WTC11 (cell line): ENCODE data around the gene C17orf113. TPM values are rescaled to one million over a fixed set of nuclear protein-coding genes. Genes with fewer than 3 reads are reported as not detected.

Source experiments
- ATAC-seq: fragments of 200-7000 bp; cut with Tn5 transposase; 2 replicates; pipeline ENCODE4 v1.10.0; 2021; ENCODE audit warnings: mild to moderate bottlenecking, moderate library complexity
- CTCF ChIA-PET: fragments of 300-600 bp; sonication (Branson Sonifier 250); formaldehyde crosslinking; loops from one replicate; lab custom pipeline; 2021; ENCODE audit warnings: antibody characterized with exemption; lab: Charles Lee
- POLR2A ChIA-PET: fragments of 350-600 bp; sonication (Branson Sonifier 250); formaldehyde crosslinking; loops from one replicate; lab custom pipeline; 2021; ENCODE audit warnings: antibody characterized with exemption; lab: Charles Lee
- DNase-seq: peaks from one replicate; pipeline ENCODE4 v3.0.0; 2021; ENCODE audit warnings: low spot score
- H3K27ac Mint-ChIP-seq: 2 replicates; pipeline ENCODE4 v1.8.0; 2021; ENCODE audit warnings: mixed read lengths
- H3K27me3 Mint-ChIP-seq: 2 replicates; pipeline ENCODE4 v1.8.0; 2021; ENCODE audit warnings: low read depth, mild to moderate bottlenecking, moderate library complexity, mixed read lengths
- H3K36me3 Mint-ChIP-seq: 2 replicates; pipeline ENCODE4 v1.8.0; 2021; ENCODE audit warnings: mixed read lengths
- H3K4me1 Mint-ChIP-seq: 2 replicates; pipeline ENCODE4 v1.8.0; 2022; ENCODE audit warnings: mixed read lengths
- H3K4me3 Mint-ChIP-seq: 2 replicates; pipeline ENCODE4 v1.8.0; 2021; ENCODE audit warnings: mild to moderate bottlenecking, moderate library complexity, mixed read lengths
- H3K9me3 Mint-ChIP-seq: 2 replicates; pipeline ENCODE4 v1.8.0; 2021; ENCODE audit warnings: mixed read lengths
- CREB1 ChIP-seq: sonication (generic); formaldehyde crosslinking; IDR thresholded peaks from 2 replicates; pipeline ENCODE4 v1.8.0; 2023; ENCODE audit warnings: mild to moderate bottlenecking, missing genetic modification reagents
- CREM ChIP-seq: sonication (generic); formaldehyde crosslinking; IDR thresholded peaks from 2 replicates; pipeline ENCODE4 v1.8.1; 2022; ENCODE audit warnings: mild to moderate bottlenecking, missing genetic modification reagents, moderate library complexity
- EMX1 ChIP-seq: fragments of 250-450 bp; sonication (Bioruptor Pico); IDR thresholded peaks from 2 replicates; pipeline ENCODE4 v1.8.0; 2021; ENCODE audit warnings: mild to moderate bottlenecking
- HMGA2 ChIP-seq: fragments of 250-450 bp; sonication (Bioruptor Pico); IDR thresholded peaks from 2 replicates; pipeline ENCODE4 v1.4.0; 2021; ENCODE audit warnings: mild to moderate bottlenecking, moderate library complexity
- JUN ChIP-seq: sonication (generic); formaldehyde crosslinking; IDR thresholded peaks from 2 replicates; pipeline ENCODE4 v1.8.0; 2023; ENCODE audit warnings: mild to moderate bottlenecking, missing genetic modification reagents
- NFATC4 ChIP-seq: fragments of 250-450 bp; sonication (Bioruptor Pico); IDR thresholded peaks from 2 replicates; pipeline ENCODE4 v1.9.0; 2021; ENCODE audit warnings: mild to moderate bottlenecking
- RORB ChIP-seq: fragments of 250-450 bp; sonication (Bioruptor Pico); IDR thresholded peaks from 2 replicates; pipeline ENCODE4 v1.9.0; 2021; ENCODE audit warnings: mild to moderate bottlenecking
- ZNF317 ChIP-seq: sonication (generic); formaldehyde crosslinking; IDR thresholded peaks from 2 replicates; pipeline ENCODE4 v1.8.1; 2023; ENCODE audit warnings: low read depth, mild to moderate bottlenecking, moderate library complexity, missing genetic modification reagents, borderline replicate concordance
- ZNF396 ChIP-seq: fragments of 250-450 bp; sonication (Bioruptor Pico); IDR thresholded peaks from 2 replicates; pipeline ENCODE4 v1.8.0; 2021; ENCODE audit warnings: mild to moderate bottlenecking, moderate library complexity, borderline replicate concordance
- total RNA-seq: library from RNA; stranded (reverse); gene quantifications from 3 replicates; pipeline ENCODE4 v1.2.3, GENCODE V29; 2021
- TF ChIP-seq, protein P1 (sequence below): fragments of 250-450 bp; sonication (Bioruptor Pico); IDR thresholded peaks from 2 replicates; pipeline ENCODE4 v1.9.0; 2021; ENCODE audit warnings: mild to moderate bottlenecking
- TF ChIP-seq, protein P2 (sequence below): sonication (generic); formaldehyde crosslinking; IDR thresholded peaks from 2 replicates; pipeline ENCODE4 v1.8.1; 2023; ENCODE audit warnings: mild to moderate bottlenecking, missing genetic modification reagents, borderline replicate concordance
- TF ChIP-seq, protein P3 (sequence below): sonication (generic); formaldehyde crosslinking; IDR thresholded peaks from 2 replicates; pipeline ENCODE4 v1.8.0; 2022; ENCODE audit warnings: missing genetic modification reagents
- TF ChIP-seq, protein P4 (sequence below): sonication (generic); formaldehyde crosslinking; IDR thresholded peaks from 2 replicates; pipeline ENCODE4 v1.8.0; 2023; ENCODE audit warnings: missing genetic modification reagents
- TF ChIP-seq, protein P5 (sequence below): sonication (generic); formaldehyde crosslinking; IDR thresholded peaks from 2 replicates; pipeline ENCODE4 v1.8.0; 2023; ENCODE audit warnings: mild to moderate bottlenecking, missing genetic modification reagents
- TF ChIP-seq, protein P6 (sequence below): fragments of 250-450 bp; sonication (Bioruptor Pico); IDR thresholded peaks from 2 replicates; pipeline ENCODE4 v1.9.0; 2021; ENCODE audit warnings: moderate library complexity, mild to moderate bottlenecking, inconsistent platforms, borderline replicate concordance
- TF ChIP-seq, protein P7 (sequence below): fragments of 250-450 bp; sonication (Bioruptor Pico); IDR thresholded peaks from 2 replicates; pipeline ENCODE4 v1.9.0; 2021; ENCODE audit warnings: mild to moderate bottlenecking
- TF ChIP-seq, protein P8 (sequence below): sonication (generic); formaldehyde crosslinking; IDR thresholded peaks from 2 replicates; pipeline ENCODE4 v1.8.1; 2022; ENCODE audit warnings: low read depth, missing genetic modification reagents, borderline replicate concordance

The C17orf113 gene
- total RNA-seq, 1 experiment from 2014 or later = 1.9 TPM

DNA sequence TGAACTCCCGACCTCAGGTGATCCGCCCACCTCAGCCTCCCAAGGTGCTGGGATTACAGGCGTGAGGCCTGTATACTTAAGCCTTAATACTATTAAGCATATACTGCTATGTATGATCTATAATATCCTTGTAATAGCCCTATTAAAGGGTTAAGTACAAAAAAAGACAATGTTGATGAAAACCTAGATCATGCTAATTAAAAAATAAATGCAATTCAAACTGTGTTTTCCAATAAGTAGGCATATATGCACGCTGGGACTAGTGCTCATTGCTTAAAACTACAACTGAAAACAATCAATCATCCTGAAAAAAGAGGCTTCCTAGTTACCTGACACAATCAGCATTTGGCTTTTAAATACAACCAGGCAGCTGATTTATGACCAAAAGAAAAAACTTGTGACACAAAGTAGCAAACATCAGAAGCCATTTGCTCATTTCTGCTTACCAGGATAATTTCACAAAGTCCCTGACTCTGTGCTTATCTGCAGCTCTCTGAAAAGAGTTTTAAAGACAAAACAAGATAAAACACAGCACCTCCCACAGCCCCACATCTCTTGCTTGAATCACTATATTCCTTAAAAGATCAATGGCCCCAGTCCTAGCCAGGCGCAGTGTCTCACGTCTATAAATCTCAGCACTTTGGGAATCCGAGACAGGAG, 36.8 kb upstream of the C17orf113 start (continued):
- TF ChIP-seq, protein P1, sequence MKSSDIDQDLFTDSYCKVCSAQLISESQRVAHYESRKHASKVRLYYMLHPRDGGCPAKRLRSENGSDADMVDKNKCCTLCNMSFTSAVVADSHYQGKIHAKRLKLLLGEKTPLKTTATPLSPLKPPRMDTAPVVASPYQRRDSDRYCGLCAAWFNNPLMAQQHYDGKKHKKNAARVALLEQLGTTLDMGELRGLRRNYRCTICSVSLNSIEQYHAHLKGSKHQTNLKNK (CRISPR knock-in tag) = no peak
- TF ChIP-seq, protein P2, sequence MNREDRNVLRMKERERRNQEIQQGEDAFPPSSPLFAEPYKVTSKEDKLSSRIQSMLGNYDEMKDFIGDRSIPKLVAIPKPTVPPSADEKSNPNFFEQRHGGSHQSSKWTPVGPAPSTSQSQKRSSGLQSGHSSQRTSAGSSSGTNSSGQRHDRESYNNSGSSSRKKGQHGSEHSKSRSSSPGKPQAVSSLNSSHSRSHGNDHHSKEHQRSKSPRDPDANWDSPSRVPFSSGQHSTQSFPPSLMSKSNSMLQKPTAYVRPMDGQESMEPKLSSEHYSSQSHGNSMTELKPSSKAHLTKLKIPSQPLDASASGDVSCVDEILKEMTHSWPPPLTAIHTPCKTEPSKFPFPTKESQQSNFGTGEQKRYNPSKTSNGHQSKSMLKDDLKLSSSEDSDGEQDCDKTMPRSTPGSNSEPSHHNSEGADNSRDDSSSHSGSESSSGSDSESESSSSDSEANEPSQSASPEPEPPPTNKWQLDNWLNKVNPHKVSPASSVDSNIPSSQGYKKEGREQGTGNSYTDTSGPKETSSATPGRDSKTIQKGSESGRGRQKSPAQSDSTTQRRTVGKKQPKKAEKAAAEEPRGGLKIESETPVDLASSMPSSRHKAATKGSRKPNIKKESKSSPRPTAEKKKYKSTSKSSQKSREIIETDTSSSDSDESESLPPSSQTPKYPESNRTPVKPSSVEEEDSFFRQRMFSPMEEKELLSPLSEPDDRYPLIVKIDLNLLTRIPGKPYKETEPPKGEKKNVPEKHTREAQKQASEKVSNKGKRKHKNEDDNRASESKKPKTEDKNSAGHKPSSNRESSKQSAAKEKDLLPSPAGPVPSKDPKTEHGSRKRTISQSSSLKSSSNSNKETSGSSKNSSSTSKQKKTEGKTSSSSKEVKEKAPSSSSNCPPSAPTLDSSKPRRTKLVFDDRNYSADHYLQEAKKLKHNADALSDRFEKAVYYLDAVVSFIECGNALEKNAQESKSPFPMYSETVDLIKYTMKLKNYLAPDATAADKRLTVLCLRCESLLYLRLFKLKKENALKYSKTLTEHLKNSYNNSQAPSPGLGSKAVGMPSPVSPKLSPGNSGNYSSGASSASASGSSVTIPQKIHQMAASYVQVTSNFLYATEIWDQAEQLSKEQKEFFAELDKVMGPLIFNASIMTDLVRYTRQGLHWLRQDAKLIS (CRISPR knock-in tag) = no peak
- TF ChIP-seq ZNF396 (no peak), EMX1 (CRISPR knock-in tag) (no peak), JUN (CRISPR knock-in tag) (no peak), RORB (CRISPR knock-in tag) (no peak)
- TF ChIP-seq, protein P3, sequence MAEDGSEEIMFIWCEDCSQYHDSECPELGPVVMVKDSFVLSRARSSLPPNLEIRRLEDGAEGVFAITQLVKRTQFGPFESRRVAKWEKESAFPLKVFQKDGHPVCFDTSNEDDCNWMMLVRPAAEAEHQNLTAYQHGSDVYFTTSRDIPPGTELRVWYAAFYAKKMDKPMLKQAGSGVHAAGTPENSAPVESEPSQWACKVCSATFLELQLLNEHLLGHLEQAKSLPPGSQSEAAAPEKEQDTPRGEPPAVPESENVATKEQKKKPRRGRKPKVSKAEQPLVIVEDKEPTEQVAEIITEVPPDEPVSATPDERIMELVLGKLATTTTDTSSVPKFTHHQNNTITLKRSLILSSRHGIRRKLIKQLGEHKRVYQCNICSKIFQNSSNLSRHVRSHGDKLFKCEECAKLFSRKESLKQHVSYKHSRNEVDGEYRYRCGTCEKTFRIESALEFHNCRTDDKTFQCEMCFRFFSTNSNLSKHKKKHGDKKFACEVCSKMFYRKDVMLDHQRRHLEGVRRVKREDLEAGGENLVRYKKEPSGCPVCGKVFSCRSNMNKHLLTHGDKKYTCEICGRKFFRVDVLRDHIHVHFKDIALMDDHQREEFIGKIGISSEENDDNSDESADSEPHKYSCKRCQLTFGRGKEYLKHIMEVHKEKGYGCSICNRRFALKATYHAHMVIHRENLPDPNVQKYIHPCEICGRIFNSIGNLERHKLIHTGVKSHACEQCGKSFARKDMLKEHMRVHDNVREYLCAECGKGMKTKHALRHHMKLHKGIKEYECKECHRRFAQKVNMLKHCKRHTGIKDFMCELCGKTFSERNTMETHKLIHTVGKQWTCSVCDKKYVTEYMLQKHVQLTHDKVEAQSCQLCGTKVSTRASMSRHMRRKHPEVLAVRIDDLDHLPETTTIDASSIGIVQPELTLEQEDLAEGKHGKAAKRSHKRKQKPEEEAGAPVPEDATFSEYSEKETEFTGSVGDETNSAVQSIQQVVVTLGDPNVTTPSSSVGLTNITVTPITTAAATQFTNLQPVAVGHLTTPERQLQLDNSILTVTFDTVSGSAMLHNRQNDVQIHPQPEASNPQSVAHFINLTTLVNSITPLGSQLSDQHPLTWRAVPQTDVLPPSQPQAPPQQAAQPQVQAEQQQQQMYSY = no peak

DNA sequence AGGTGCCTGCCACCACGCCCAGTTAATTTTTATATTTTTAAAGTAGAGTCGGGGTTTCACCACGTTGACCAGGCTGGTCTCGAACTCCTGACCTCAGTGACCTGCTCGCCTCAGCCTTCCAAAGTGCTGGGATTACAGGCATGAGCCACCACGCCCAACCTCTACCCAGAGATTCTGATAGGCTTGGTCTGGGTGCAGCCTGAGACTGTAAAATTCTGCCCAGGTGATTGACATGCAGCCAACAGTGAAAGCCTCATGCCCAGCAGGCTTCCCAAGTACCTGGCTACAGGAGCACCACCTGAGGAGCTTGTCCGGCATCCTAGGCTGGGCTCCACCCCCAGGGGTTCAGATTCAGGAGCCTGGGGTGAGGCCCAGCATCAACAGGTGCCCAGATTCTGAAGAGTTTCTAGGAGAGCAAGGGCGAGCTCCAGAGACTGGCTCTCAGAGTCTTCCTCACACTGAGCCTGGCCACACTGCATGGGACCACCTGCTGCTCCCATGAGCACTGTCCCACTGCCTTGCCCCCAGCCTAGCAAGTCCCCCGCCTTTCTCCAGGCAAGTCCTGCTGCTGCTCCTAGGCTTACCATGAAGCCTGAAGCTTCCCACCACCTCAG, 31.2 kb upstream of the C17orf113 start:
- H3K27ac Mint-ChIP-seq = no peak overlapping the region
- ChIA-PET POLR2A (interaction anchor here (0.5 kb wide), 1 partner anchor 163 kb away, joined by 4 read pairs; the partner anchor contains the start of gene ACLY), CTCF (interaction anchor here (0.8 kb wide), 1 partner anchor 19 kb away, joined by 4 read pairs; no protein-coding TSS in a partner anchor)
- ATAC-seq (no peak), DNase-seq (no peak)
- no peaks in the 10 kb centered on the region for H3K9me3 Mint-ChIP-seq
- H3K36me3 Mint-ChIP-seq = no peaks in the 10 kb centered on the region
- H3K27me3 Mint-ChIP-seq = no peaks in the 10 kb centered on the region
- peaks cover 3% of the 10 kb centered on the region; the same call in 1 of the 2 replicates for H3K4me1 Mint-ChIP-seq
- H3K4me3 Mint-ChIP-seq = no peak overlapping the region
- TF ChIP-seq, protein P4, sequence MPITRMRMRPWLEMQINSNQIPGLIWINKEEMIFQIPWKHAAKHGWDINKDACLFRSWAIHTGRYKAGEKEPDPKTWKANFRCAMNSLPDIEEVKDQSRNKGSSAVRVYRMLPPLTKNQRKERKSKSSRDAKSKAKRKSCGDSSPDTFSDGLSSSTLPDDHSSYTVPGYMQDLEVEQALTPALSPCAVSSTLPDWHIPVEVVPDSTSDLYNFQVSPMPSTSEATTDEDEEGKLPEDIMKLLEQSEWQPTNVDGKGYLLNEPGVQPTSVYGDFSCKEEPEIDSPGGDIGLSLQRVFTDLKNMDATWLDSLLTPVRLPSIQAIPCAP (CRISPR knock-in tag) = no peak
- TF ChIP-seq RORB (CRISPR knock-in tag) = no peak
- no peak for TF ChIP-seq CREB1 (CRISPR knock-in tag)
- no peak for TF ChIP-seq ZNF317 (CRISPR knock-in tag)
- no peak for TF ChIP-seq CREM (CRISPR knock-in tag)
- TF ChIP-seq, protein P5, sequence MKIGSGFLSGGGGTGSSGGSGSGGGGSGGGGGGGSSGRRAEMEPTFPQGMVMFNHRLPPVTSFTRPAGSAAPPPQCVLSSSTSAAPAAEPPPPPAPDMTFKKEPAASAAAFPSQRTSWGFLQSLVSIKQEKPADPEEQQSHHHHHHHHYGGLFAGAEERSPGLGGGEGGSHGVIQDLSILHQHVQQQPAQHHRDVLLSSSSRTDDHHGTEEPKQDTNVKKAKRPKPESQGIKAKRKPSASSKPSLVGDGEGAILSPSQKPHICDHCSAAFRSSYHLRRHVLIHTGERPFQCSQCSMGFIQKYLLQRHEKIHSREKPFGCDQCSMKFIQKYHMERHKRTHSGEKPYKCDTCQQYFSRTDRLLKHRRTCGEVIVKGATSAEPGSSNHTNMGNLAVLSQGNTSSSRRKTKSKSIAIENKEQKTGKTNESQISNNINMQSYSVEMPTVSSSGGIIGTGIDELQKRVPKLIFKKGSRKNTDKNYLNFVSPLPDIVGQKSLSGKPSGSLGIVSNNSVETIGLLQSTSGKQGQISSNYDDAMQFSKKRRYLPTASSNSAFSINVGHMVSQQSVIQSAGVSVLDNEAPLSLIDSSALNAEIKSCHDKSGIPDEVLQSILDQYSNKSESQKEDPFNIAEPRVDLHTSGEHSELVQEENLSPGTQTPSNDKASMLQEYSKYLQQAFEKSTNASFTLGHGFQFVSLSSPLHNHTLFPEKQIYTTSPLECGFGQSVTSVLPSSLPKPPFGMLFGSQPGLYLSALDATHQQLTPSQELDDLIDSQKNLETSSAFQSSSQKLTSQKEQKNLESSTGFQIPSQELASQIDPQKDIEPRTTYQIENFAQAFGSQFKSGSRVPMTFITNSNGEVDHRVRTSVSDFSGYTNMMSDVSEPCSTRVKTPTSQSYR (CRISPR knock-in tag) = no peak
- TF ChIP-seq, protein P6, sequence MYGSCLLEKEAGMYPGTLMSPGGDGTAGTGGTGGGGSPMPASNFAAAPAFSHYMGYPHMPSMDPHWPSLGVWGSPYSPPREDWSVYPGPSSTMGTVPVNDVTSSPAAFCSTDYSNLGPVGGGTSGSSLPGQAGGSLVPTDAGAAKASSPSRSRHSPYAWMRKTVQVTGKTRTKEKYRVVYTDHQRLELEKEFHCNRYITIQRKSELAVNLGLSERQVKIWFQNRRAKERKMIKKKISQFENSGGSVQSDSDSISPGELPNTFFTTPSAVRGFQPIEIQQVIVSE (CRISPR knock-in tag) = no peak
- TF ChIP-seq HMGA2 (CRISPR knock-in tag) = no peak
- TF ChIP-seq, protein P7, sequence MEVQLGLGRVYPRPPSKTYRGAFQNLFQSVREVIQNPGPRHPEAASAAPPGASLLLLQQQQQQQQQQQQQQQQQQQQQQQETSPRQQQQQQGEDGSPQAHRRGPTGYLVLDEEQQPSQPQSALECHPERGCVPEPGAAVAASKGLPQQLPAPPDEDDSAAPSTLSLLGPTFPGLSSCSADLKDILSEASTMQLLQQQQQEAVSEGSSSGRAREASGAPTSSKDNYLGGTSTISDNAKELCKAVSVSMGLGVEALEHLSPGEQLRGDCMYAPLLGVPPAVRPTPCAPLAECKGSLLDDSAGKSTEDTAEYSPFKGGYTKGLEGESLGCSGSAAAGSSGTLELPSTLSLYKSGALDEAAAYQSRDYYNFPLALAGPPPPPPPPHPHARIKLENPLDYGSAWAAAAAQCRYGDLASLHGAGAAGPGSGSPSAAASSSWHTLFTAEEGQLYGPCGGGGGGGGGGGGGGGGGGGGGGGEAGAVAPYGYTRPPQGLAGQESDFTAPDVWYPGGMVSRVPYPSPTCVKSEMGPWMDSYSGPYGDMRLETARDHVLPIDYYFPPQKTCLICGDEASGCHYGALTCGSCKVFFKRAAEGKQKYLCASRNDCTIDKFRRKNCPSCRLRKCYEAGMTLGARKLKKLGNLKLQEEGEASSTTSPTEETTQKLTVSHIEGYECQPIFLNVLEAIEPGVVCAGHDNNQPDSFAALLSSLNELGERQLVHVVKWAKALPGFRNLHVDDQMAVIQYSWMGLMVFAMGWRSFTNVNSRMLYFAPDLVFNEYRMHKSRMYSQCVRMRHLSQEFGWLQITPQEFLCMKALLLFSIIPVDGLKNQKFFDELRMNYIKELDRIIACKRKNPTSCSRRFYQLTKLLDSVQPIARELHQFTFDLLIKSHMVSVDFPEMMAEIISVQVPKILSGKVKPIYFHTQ (CRISPR knock-in tag) = no peak
- no peak for TF ChIP-seq NFATC4 (CRISPR knock-in tag)
- TF ChIP-seq, protein P8, sequence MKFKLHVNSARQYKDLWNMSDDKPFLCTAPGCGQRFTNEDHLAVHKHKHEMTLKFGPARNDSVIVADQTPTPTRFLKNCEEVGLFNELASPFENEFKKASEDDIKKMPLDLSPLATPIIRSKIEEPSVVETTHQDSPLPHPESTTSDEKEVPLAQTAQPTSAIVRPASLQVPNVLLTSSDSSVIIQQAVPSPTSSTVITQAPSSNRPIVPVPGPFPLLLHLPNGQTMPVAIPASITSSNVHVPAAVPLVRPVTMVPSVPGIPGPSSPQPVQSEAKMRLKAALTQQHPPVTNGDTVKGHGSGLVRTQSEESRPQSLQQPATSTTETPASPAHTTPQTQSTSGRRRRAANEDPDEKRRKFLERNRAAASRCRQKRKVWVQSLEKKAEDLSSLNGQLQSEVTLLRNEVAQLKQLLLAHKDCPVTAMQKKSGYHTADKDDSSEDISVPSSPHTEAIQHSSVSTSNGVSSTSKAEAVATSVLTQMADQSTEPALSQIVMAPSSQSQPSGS (CRISPR knock-in tag) = no peak
